ENCODE measurements around the gene APOBEC3B.
"Not testable (repeated sequence)": the region's sequence is repeated elsewhere in the genome, so short reads cannot be mapped to it uniquely, and the experiment has no call there.

The APOBEC3B gene

DNA sequence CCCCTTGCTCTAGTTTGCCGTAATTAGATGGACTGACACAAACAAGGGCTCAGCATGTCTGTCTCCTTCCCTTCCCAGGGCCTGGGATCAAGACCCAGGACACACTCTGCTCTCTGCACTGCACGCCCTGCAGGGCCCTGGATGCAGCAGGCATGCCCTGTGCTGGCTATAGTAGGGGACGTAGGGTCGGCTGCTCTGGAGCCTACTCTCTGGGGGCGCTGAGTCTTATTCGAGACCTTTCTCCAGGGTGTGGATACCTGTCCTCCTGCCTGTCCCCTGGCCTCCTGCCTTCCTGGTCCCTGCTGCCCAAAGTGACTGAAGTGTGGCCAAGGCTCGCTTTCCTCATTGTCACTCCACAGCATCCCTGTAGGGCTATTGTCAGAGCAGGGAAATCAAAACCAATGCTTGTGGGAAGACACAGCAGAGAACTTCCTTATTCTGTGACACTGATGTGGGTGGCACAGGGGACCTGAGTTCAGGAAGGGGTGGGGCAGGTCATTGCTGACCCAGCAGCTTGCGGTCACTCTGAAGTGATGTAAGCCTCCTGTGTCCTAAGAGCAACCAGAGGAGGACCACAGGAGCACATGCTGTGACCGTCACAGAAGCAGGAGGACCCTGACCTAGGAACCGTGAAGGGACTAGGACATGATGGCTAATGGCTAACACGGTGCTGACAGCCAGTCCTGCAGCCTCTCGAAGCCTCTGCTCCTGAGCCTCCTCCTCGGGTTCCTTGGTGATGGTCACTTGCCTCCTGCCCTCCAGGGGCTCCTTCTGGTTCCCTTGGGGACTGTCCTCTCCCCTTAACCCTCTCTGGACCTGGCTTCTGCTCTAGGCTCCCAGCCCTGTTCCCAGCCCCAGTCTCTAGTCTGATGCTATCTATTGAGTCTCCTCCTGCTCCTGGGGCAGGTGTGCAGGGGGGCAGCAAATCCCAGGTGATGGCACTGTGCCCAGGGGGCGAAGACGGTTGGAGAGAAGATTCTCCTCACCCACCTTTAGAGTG lies 14.4 kb upstream of the APOBEC3B start:
- no peak for DNase-seq (ENCODE audit: low read depth)

- no peak for DNase-seq (ENCODE audit: low read depth)
Observed at GRCh38 chr22:38968801-38969200, 13.3 kb upstream of the APOBEC3B start.

DNA sequence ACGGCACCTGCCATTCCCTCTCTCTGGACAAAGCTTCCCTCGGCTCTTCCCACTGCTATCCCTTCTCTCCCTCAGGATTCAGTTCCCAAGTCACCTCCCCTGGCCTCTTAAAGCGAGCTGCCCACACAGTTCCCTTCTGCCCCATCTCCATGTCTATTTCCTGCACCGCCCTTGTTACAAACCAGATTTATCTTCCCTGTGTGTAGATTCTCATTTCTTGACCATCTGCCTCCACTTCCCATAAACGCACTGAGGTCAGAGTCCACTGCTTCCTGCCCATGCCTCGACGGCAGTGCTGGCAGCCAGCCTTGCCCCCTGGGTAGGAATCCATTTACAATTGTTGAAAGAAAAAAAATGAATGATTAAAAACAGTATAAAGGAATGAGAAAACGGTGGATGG lies 11.6 kb upstream of the APOBEC3B start:
- no peak for DNase-seq (ENCODE audit: low read depth)

GRCh38 chr22:38971202-38971601 lies 10.9 kb upstream of the APOBEC3B start:
- DNase-seq (ENCODE audit: low read depth): no peak

DNA sequence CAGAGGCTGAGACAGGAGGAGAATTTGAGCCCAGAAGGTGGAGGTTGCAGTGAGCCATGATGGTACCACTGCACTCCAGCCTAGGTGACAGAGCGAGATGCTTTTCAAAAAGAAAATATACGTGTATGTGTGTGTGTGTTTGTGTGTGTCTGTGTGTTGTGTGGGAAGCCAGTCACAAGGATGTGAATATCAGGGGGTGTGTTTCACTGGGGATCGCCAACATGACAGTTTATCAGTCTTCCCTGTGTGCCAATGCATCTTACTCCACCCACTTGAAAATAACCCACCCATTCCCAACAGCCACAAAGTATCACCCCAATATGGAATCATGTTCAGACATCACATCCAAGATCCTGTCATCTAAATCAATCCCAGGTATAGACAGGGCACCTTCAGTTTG lies 10.4 kb upstream of the APOBEC3B start:
- DNase-seq (ENCODE audit: low read depth): no peak

DNA sequence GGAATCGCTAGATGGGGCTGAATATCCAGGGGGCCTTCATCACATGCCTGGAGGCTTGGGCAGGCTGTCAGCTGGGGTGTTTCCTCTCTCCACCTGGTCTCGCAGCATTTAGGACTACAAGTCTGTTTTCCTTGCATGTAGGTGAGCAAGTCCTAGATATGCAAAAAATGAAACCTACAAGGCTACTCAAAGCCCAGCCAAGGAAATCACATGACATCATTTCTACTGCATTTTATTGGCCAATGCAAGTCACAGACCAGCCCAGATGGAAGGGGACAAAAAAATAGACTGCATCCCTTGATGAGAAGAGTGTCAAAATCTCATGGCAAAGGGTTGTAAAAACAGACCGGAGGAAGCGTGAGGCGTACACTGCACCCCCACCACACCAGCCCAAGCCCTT lies 9.6 kb upstream of the APOBEC3B start:
- DNase-seq (ENCODE audit: low read depth): no peak

DNA sequence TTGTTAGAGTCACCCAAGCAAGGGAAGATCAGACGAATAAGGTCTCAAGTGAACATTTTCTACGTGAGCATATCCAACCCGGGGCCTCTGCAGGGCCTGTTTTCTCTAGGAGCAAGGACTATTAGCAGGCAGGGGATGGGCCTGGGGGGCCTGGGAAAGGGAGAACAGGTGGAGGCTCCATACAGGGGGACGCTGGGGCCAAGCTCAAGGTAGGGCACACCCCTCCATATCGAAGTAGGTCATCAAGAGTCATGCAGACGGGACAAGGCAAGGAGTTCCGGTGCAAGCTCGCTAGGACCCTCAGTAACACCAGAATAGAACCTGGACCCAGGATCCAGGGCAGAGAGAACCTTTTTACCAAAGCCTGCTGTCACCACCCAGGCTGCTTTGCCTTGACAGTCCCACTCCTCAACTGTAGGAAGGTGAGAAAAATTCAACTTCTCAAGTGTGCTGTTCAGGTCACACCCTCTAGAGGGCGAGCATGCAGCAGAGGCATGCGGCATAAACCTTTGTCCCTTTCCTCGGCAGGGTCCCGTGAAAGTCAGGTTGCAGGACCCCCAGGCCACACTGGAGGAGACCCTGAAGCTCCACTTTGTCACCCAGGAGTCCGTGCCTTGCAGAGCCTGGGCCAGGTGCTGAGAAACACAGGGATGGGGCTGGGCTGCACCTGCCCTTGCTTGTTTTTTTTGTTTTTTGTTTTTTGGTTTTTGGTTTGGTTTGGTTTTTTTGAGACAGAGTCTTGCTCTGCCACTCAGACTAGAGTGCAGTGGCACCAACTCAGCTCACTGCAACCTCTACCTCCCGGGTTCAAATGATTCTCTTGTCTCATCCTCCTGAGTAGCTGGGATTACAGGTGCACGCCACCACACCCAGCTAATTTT lies 8.6 kb upstream of the APOBEC3B start:
- DNase-seq (ENCODE audit: low read depth): peak; percentile 45

GRCh38 chr22:38974170-38974825 lies 7.8 kb upstream of the APOBEC3B start:
- DNase-seq (ENCODE audit: low read depth): no peak

DNA sequence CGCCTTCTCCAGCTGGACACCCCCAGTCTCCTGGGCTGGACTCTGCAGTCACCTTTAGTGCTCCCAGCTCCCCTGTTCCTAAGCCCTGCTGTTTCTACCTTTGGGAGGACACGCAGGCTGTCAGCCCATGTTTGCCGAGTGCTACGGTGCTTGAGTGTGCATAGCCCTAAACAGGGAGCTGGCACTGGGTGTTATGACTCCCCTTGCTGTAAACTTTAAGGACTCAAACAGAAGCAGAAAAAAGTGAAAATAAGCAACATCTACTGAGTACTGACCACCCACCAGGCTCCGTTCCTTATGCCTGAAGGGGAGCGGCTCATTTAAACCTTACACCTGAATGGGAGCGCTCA lies 7.3 kb upstream of the APOBEC3B start:
- no peak for DNase-seq (ENCODE audit: low read depth)

DNA sequence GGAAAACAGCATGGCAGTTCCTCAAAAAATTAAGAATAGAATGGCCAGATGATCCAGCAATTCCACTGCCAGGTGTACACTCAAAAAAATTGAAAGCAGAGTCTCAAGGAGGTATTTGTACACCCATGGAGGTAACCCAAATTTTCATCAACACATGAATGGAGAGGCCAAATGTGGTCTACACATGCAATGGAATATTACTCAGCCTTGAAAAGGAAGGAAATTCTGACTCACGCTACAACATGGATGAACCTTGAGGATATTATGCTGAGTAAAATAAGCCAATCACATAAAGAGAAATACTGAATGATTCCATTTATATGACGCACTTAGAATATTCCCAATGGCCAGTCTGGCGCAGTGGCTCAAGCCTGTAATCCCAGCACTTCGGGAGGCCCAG lies 4.9 kb upstream of the APOBEC3B start:
- not testable (repeated sequence) for DNase-seq (ENCODE audit: low read depth)

DNA sequence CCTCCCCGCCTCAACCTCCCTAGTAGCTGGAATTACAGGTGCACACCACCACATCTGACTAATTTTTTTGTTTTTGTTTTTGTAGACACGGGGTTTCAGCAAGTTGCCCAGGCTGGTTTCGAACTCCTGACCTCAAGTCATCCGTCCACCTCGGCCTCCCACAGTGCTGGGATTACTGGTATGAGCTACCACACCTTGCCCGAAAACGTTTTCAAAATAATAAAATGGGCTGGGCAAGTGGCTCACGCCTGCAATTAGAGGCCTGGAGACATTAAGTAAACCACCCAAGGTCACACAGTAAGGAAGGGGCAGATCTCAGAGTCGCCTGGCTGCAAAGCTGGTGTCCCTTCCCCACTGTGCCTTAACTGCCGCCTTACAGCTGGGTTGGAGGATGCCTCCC lies 1.6 kb upstream of the APOBEC3B start:
- not testable (repeated sequence) for DNase-seq (ENCODE audit: low read depth)

DNA sequence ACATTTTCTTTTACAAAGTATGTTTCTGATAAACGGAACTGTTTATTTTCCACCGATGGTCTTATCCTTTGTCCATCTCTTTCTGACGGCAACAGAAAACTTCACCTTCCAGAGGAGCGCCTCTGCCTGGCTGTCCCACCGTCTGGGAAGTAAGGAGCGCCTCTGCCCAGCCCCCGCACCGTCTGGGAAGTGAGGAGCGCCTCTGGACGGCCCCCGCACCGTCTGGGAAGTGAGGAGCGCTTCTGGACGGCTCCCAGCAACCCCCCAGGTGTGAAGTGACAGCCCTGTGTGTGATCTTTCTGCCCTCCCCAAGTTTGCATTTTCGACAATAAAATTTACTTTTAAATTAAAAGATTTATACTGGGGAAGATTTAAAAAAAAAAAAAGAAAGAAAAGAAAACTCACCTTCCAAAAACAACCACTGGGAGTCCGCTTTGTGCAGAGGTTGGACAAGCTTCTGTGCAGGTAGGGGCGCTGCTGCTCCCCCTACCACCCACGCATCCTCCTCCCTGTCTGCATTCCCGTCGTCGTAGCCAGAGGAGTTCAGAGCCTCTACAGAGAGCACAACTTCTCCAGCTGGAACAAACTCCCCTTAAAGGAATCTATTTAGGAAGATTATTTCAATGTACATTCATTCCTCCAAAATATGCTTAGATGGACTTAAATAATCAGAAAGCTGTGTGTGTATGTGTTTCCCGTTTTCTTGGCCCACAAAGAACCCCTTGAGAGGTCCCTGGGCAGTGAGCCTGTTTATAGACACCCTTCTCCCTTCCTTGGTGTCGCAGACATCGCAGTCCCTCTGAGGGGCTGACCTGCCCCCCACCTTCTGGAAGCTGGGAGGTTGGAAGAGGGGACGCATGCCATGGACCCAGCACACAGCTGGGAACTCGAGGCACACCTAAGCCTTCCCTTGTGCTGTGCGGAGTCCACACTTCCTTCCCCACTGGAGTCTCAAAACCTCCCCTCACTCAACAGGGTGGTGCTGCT lies 849 bp upstream of the APOBEC3B start:
- no peak for DNase-seq (ENCODE audit: low read depth)

DNA sequence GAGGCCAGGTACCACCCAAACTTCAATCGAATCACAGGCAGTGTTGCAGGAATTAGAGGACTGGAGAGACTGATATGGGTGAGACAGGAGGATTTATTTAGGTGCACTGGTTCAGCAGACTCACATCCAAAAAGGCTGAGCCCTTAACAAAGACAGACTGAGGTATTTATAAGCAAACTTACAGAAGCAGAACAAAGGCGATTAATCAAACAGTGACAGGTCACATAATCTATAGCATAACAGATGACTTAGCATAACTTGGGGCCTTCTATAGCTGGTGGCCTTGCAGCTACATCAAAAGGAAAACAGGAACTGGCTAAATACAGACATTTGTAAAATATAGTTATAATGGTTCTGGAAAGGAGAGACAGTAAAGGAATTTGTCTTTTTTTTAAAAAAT lies 2.1 kb downstream of the APOBEC3B start:
- DNase-seq (ENCODE audit: low read depth): no peak

DNA sequence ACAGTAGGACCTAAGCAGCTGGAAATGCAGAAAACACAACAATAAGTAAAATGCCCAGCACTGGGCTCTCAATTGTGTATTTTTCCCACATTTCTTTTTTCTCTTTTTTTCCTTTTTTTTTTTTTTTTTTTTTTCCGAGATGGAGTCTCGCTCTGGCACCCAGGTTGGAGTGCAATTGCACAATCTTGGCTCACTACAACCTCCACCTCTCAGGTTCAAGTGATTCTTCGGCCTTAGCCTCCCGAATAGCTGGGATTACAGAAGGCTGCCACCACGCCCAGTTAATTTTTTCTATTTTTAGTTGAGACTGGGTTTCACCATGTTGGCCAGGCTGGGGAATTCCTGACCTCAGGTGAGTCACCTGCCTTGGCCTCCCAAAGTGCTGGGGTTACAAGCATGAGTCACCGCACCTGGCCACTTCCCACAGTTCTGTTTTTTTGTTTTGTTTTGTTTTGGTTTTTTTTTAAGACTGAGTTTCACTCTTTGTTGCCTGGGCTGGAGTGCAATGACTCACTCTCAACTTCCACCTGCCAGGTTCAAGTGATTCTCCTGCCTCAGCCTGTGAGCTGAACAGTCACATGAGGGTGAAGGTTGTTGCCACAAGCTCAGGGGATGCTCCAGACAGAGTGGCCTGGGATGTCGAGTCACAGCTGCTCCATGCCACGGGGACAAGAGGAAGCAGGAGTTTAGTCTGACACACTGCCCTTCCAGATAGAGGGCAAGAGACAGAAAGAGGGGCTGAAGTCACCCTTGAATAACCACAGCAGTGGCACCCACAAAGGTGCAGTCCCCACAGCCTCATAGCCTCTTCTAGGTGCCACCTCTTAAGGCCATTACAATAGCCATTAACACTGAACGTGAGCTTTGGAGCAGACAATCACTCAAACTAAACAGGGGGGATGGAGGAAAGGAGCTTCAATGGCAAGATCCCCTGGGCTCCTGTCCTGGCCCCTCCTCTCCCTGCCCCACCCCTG lies 2.9 kb downstream of the APOBEC3B start:
- DNase-seq (ENCODE audit: low read depth): peak; percentile 80

GRCh38 chr22:38986629-38987028 lies 4.5 kb downstream of the APOBEC3B start:
- no peak for DNase-seq (ENCODE audit: low read depth)

DNA sequence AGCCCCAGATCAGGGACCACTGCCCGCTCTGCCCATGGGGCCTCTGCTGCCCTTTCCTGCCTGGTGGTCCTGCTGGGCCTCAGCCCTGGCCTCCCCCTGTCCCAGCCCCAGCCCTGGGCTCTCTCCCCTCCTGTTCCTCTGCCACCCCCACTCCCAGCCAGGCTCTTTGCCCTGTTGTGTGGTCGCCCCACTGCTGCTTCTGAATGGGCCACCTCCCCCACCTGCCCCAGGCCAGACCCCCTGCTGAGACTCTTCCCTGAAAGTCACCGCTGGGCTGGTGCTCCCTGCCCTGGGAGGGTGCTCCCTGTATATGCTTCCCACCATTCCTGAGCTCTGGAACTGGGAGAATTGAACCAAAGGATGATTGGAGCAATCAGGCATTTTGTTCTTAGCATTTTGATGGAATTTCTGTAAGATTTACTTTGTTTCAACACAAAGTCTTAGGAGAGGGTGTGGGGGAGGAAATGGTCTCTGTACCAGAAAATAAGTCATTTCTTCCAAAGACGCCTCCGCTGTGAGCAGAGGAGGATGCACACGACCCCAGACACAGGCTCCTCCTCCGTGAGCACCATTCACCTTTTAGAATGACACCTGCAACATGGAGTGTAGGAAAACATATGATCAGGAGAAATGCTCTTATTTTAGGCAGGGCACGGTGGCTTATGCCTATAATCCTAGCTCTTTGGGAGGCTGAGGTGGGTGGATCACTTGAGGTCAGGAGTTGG lies 5.2 kb downstream of the APOBEC3B start:
- DNase-seq (ENCODE audit: low read depth): no peak

GRCh38 chr22:38989466-38989865 lies 7.3 kb downstream of the APOBEC3B start:
- DNase-seq (ENCODE audit: low read depth): no peak

DNA sequence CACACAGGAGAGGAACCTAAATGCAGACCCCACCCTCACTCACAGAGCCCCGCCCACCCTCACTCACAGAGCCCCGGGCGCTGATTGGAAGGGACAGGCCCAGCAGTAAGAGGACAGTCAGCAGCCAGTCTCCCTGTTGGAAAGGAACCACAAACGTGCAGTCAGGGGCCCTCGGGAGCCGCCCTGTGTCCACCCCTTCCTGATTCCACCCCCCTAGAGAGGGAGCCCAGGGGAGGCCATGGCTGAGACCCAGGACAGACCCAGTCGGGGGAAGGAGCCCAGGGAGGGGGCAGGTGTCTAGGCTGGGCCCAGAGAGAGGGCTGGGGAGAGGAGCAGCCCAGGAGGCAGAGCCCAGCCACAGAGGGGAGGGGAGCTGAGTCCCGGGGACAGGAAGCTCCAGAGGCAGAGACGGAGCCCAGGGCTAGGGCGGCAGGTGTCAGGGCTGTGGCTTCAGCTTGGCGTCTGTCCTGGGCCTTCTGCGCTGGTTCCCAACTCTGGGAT lies 10.8 kb downstream of the APOBEC3B start:
- not testable (repeated sequence) for DNase-seq (ENCODE audit: low read depth)

DNA sequence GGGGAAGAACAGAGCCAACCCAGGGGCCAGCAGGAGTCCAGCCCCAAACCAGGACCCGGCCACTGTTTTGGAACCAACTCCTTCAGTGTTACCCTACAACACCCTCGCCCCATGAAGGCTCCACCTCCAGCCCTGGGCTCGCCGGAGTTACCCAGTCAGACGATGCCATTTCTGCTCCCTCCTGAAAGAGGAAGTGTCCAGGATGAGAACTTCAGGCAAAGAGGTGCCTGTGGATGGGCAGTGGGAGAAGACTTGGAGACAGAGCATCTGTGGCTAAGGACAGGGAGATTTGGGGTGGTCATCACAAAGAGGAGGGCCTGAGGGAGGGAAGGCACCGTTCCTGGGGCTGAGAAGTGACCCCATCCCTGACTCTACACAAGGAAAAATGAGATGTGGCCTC lies 14.0 kb downstream of the APOBEC3B start:
- no peak for DNase-seq (ENCODE audit: low read depth)
